Adrenal gland (tissue), 12 donors: ENCODE measurements around the gene CREG2. TPM values are rescaled to one million over a fixed set of nuclear protein-coding genes. Genes with fewer than 3 reads are reported as not detected.

ENCODE experiments used
- DNase-seq, 7 donors: peaks; one replicate each; pipeline ENCODE4 v3.0.0-alpha.2; 2019 to 2020
- H3K27ac ChIP-seq, 5 donors: fragments of 200-600 bp; sonication (generic) in 4 of 5; 1 replicate in 3 of 5; 2 replicates in 2 of 5; pipeline versions ENCODE4 v1.5.1 to v1.8.0; 2016 to 2020; ENCODE audit warnings: mild to moderate bottlenecking in 1 of 5
- H3K27me3 ChIP-seq: fragments of 200-600 bp; 2 replicates; pipeline ENCODE4 v1.8.0; 2021
- H3K36me3 ChIP-seq, 2 donors: fragments of 200-600 bp; replicated peaks in 1 of 2; 1 replicate in 1 of 2; 2 replicates in 1 of 2; pipeline versions ENCODE4 v1.5.1 to v1.8.0; 2018 to 2022
- H3K4me1 ChIP-seq, 2 donors: fragments of 200-600 bp; replicated peaks in 1 of 2; 1 replicate in 1 of 2; 2 replicates in 1 of 2; pipeline versions ENCODE4 v1.5.1 to v1.8.0; 2018 to 2021
- H3K4me3 ChIP-seq, 4 donors: fragments of 200-600 bp; sonication (generic) in 3 of 4; one replicate each; pipeline ENCODE4 v1.5.1; 2016 to 2018
- H3K9me3 ChIP-seq, 3 donors: fragments of 200-600 bp; sonication (generic) in 1 of 3; replicated peaks in 1 of 3; 1 replicate in 2 of 3; 2 replicates in 1 of 3; pipeline versions ENCODE4 v1.5.1 to v1.8.0; 2016 to 2021
- POLR2A ChIP-seq, 2 donors: fragments of 450-650 bp; IDR thresholded peaks; one replicate each; pipeline ENCODE4 v1.6.1; 2017; ENCODE audit warnings: antibody characterized with exemption in 2 of 2, mild to moderate bottlenecking in 2 of 2, moderate library complexity in 1 of 2
- WGBS, 4 donors: extraction: QIAGEN DNeasy Blood & Tissue Kit in 2 of 4; methylation state at CpG; one replicate each; pipeline versions ENCODE4 v1.1.5 to v1.1.7; 2013 to 2017; 5-methylcytosine and 5-hydroxymethylcytosine counted together
- intact Hi-C, 2 donors: fragments of 100-400 bp; cut with DNase I; formaldehyde crosslinking; loops; one replicate each; pipeline versions ENCODE4 v1.14.1 to v1.15.0; 2022 to 2023
- polyA plus RNA-seq, 3 donors: library from polyadenylated mRNA; stranded (reverse); fragments of 200-250 nt in 2 of 3; fragments of 350-450 nt in 1 of 3; fragmentation: Illumina TruSeq in 1 of 3; extraction: RNeasy Lipid Tissue Mini Kit (QIAGEN cat#74804) in 1 of 3; gene quantifications; one replicate each; pipeline ENCODE4 v1.2.3, GENCODE V29; 2013 to 2014
- total RNA-seq, 9 donors: library from RNA; depleted of rRNA in 4 of 9; stranded (reverse); fragments of >200 nt in 4 of 9; fragments of 120-200 nt in 1 of 9; fragmentation: NEBNext Ultra II Directional in 1 of 9; extraction: Animal tissue kit (Norgen Biotek cat#: 25700) in 1 of 9; gene quantifications; one replicate each; pipeline versions ENCODE4 v1.1.0 to v1.2.4, GENCODE V29; 2013 to 2023
- TF ChIP-seq, protein P1 (sequence below), 6 experiments: fragments of 450-650 bp in 4 of 6; fragments of 200-600 bp in 2 of 6; sonication (generic) in 1 of 6; IDR thresholded peaks; 1 replicate in 5 of 6; 2 replicates in 1 of 6; pipeline versions ENCODE4 v1.5.1 to v1.8.0; 2016 to 2021; ENCODE audit warnings: antibody characterized with exemption in 6 of 6, mild to moderate bottlenecking in 2 of 6, moderate library complexity in 1 of 6
- donor health status: healthy with polysubstance abuse.
- donor health status: Bipolar disorder and iron deficiency.
- donor health status: DM: yes; HTN: yes; CAD: no.
- donor health status: DM: no; HTN: no; CAD: no.
- donor health status: DM: no; HTN: no; CAD: no.
- donor health status: DM: yes; HTN: yes; CAD: no.

CREG2 gene
- total and polyA plus RNA-seq, 12 donors, result 0.02 to 0.55 (median 0.26) TPM; not detected in 8

DNA sequence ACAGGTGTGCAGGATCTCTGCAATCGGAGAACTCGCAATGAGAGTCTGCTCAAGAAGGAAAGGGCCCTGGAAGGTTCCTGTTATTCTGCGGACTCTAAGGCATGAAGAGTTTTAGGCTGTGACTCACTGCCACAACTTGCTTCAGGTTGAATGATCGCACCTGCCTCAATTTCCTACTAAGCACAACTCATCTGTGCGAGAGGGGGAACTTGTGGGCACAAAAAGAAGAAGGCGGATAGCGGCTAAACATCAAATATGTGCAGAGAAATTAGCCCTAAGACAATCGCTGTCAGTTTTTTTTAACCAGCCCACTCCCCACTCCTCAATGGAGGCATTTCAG, 14.0 kb upstream of the CREG2 start:
- DNase-seq, result no peak
- Histone ChIP-seq H3K4me3 (no peak overlapping the region), H3K36me3 (no peaks in the 10 kb centered on the region), H3K9me3 (no peaks in the 10 kb centered on the region), H3K4me1 (no peaks in the 10 kb centered on the region), H3K27me3 (no peaks in the 10 kb centered on the region), H3K27ac (no peak overlapping the region)
- 74 to 79% (median 78%) methylated on average over 8 of the region's 8 CpGs for WGBS, 4 donors
- TF ChIP-seq, protein P1, sequence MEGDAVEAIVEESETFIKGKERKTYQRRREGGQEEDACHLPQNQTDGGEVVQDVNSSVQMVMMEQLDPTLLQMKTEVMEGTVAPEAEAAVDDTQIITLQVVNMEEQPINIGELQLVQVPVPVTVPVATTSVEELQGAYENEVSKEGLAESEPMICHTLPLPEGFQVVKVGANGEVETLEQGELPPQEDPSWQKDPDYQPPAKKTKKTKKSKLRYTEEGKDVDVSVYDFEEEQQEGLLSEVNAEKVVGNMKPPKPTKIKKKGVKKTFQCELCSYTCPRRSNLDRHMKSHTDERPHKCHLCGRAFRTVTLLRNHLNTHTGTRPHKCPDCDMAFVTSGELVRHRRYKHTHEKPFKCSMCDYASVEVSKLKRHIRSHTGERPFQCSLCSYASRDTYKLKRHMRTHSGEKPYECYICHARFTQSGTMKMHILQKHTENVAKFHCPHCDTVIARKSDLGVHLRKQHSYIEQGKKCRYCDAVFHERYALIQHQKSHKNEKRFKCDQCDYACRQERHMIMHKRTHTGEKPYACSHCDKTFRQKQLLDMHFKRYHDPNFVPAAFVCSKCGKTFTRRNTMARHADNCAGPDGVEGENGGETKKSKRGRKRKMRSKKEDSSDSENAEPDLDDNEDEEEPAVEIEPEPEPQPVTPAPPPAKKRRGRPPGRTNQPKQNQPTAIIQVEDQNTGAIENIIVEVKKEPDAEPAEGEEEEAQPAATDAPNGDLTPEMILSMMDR (IDR thresholded peaks at IDR 0.05), result no peak
- no peak for TF ChIP-seq POLR2A (IDR thresholded peaks at IDR 0.05)
- intact Hi-C loops, result no loop called here

DNA sequence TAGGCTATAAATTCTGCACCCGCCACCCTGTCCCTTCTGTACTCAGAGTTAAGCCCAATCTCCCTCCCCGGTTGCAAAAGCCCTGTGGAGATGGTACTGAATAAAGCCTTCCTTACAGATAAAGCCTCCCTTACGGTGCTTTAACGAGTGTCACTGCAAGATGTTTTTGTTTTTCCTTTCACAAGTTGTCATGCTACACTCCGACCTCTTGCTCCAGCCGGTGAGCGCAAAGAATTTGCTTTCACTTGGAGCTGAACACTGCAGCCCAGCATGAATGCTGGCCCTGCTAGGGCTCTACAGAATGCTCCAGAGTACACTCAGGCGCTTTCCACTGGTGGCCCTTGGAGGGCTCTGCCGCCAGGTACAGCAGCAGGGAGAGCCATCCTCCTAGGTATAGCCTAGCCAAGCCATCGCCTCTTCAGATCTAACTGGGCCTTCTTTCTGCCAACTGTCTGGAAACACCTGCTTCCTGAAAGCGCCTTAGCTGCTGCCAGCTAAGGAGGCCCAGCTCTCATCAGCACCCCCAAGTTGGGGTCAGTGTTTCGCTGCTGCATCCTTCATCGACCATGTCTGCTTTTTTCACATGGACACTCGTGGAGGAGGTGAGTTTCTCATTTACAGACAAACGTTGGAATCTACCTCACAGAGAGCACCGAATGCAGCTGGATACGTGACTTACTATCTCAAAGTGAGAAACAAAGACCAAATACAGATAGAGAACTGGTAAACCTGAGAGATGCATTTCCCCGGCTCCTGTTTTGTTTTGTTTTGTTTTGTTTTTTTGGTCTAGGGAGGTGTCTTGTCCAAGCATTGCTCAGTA, 13.4 kb upstream of the CREG2 start:
- no peaks in the 10 kb centered on the region for H3K9me3 ChIP-seq
- H3K4me3 ChIP-seq, result no peak overlapping the region
- no peaks in the 10 kb centered on the region for H3K4me1 ChIP-seq
- intact Hi-C loops, result no loop called here
- WGBS, 4 donors, result 65 to 72% (median 68%) methylated on average over 18 of the region's 18 CpGs
- no peaks in the 10 kb centered on the region for H3K27me3 ChIP-seq
- no peak overlapping the region for H3K27ac ChIP-seq
- DNase-seq, result no peak
- no peaks in the 10 kb centered on the region for H3K36me3 ChIP-seq
- no peak for TF ChIP-seq POLR2A (IDR thresholded peaks at IDR 0.05)
- TF ChIP-seq, protein P1 (IDR thresholded peaks at IDR 0.05), result no peak

DNA sequence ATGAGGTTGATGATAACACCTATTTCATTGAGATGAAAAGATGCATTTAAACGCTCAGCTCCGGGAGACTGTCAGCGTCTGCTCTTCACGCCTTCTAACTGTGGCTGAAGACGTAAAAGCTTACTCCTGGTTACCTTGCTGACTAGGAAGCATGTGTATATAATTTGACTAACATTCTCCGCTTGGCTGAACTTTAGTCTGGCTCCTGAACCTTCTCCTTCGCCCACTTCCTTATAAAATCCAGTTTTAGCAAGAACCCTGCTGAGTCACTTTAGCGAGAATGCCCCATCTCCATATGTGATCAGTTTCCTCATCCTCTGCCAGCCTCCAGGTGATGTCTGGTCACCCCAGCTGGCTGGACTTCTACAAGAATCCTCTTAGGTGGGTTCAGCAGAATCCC, 12.7 kb upstream of the CREG2 start:
- DNase-seq, result no peak
- intact Hi-C loops, result no loop called here
- H3K27me3 ChIP-seq, result no peaks in the 10 kb centered on the region
- H3K4me1 ChIP-seq, result no peaks in the 10 kb centered on the region
- no peak overlapping the region for H3K27ac ChIP-seq
- TF ChIP-seq POLR2A (IDR thresholded peaks at IDR 0.05), result no peak
- TF ChIP-seq, protein P1 (IDR thresholded peaks at IDR 0.05), result no peak
- H3K9me3 ChIP-seq, result no peaks in the 10 kb centered on the region
- WGBS, 4 donors, result 77 to 87% (median 81%) methylated on average over 8 of the region's 8 CpGs
- no peaks in the 10 kb centered on the region for H3K36me3 ChIP-seq
- H3K4me3 ChIP-seq, result no peak overlapping the region

DNA sequence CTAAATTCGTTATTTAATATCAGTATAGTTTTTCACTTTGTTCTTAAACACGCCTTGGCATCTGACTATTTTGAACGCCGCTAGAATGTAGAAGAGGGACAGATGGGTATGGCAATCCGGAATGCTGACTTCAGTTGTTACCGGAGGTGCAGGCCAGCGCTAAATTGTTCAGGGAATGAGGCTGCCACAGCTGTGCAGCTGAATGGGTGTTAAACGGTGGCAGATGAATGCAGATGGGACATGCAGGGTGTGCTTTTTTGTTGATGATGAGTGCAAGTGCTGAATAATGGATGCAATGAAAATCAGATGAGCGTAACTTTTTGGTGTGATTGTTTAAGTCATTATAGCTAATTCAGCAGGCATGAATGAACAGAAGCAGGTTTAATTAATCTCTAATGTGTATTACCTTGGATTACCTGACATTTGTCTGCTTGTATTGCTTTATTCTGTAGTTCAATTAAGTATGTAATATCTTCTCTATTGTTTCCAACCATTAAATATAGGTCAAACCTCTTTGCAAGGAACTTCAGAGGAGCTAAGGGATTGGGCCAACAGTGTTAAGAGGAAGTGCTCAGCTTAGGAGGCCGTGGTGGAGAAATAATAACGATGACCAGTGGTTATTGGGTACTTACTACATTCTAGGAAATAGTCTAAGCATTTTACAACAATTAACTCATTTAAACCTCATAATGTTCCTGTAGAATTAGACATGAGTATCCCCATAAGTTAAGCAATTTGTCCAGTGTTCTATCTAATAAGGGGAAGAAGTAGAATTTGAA, 11.9 kb upstream of the CREG2 start:
- WGBS, 4 donors, result 83 to 84% (median 84%) methylated on average over 11 of the region's 11 CpGs
- DNase-seq, result no peak
- intact Hi-C loops, result no loop called here

More for the DNA sequence above, 11.9 kb upstream of the CREG2 start:
- H3K4me3 ChIP-seq, result no peak overlapping the region
- H3K27ac ChIP-seq, result no peak overlapping the region
- no peaks in the 10 kb centered on the region for H3K4me1 ChIP-seq
- TF ChIP-seq, protein P1 (IDR thresholded peaks at IDR 0.05), result no peak
- no peak for TF ChIP-seq POLR2A (IDR thresholded peaks at IDR 0.05)
- H3K9me3 ChIP-seq, result no peaks in the 10 kb centered on the region
- no peaks in the 10 kb centered on the region for H3K36me3 ChIP-seq
- no peaks in the 10 kb centered on the region for H3K27me3 ChIP-seq
